GM18505 (cell line): ENCODE data around the gene EEFSEC.

Experiments used
- ATAC-seq: cut with Tn5 transposase; IDR thresholded peaks from one replicate; pipeline ENCODE4 v1.9.1; 2021; ENCODE audit not compliant: unreplicated experiment
- POLR2A ChIP-seq: IDR thresholded peaks from 4 replicates; pipeline ENCODE4 v1.6.1; 2011; ENCODE audit warnings: borderline replicate concordance; ENCODE audit not compliant: insufficient read depth, insufficient read length; ENCODE audit errors: extremely low read depth

Gene EEFSEC

DNA sequence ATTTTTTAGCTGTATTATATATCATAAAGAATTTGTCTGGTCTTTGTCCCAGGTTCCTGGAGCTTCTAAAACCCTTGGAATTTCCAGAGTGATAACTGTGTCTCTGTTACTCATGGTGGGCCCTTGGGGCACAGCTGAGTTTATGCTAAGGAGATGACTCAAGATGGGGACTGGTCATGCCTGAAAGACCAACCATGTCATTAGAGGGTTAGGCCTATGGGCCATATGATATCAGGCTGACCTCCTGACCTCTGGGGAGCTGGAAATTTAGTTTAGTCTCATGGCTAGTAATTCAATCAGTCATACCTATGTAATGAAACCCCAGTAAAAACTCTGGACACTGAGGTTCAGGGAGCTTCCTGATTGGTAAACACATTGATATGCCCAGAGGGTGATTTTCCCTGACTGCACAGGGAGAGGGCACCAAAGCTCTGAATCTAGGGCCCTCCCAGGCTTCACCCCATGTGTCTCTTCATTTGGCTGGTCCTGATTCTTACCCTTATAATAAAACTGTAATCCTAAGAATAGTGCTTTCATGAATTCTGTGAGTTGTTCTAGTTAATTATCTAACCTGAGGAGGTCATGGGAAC is 69.6 kb downstream of the EEFSEC start:
- ATAC-seq: no peak
- no peak for TF ChIP-seq POLR2A

DNA sequence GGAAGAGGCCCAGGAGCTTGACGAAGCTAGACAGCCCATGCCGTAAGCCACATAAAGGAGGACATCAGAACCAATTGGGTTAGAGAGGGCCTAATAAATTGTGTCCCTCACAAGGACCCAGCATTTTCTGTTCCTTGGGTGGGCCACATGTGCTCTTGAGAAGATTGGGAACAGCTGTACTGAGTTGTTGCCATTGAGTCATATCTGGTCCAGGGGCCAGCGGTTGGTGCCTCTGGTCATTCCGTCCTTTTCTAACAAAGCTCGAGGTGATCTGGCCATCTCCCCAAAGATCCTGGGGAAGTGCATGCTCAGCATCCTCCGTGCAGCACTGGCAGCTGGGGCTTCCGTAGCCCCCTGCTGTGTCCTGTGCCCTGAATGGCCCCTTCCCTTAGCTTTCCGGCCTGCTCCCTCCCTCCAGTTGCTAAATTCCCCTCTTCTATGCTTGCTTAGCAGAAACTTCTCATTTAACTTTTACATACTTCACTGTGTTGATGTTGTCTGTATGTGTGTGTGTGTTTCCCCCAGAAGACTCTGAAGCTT is 73.0 kb downstream of the EEFSEC start:
- TF ChIP-seq POLR2A: no peak
- ATAC-seq: no peak

DNA sequence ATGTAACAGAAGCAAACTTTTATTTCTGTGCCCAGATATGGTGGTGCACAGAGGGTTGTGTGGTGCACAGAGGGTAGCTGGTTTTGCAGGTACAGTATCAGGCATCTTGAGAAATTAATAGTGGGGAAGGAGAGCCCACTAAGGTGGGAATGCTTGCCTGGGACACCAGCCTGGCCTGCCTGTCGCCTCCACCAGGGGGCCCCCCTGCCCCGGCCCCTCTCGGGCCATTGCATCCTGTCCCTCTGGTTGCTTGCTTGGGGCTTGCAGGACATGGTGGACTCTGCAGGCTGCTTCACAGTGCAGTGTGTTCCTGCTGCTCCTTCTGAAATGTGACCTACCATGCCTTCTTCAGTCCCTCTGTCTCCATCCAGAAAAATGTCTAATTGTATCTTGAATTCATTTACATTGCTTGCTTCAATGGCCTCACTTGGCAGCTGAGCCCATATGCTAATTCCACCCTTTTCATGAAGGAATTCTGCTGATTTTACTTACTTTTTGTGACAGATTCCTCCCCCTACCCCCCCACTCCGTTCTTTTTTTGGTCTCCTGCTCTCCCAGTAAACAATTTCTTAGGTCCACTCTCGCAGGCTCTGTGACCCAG is 73.6 kb downstream of the EEFSEC start:
- ATAC-seq: no peak
- no peak for TF ChIP-seq POLR2A

DNA sequence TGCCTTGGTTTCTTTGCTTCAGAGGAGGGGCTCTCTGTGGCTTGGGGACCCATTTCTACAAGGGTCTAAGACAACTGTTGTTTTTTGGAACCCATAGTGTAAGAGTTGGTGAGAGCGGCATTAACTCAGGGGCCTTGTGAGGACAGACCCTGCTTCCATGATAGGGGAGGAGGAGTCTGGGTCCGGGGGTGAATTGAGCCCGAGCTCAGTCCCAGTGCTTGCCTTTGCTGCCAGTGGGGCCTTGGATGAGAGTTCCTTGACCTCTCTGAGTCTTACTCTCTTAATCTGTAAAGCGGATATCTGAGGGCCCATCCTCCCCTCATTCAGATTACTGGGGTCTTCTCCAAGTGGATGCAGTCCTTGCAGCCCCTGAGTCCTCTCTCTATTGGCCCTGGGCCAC is 74.2 kb downstream of the EEFSEC start:
- TF ChIP-seq POLR2A: no peak
- ATAC-seq: no peak

DNA sequence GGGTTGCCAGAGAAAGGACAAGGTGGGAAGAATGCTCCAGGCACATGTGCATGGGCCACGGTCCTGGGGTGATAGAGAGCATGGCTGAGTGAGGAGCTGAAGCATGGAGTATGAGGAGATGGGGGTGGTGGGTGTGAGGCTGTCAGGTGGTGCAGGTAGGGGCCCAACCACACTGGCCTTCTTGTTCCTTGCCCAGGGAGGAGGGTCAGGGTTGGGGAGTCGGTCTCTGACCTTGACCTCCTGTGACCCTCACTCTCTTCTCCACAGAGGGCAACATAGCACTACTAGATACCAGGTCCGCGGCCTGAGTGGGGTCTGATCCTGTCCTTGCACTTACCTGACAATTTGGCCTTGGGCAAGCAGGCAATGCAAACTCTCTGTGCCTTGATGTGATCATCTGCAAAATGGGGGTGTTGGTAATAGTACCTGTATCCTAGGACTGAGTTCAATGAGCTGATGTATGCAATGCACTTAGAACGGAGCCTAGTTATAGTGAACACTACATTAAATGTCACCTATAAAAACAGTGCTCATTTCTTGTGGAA is 75.2 kb downstream of the EEFSEC start:
- TF ChIP-seq POLR2A: no peak
- ATAC-seq: no peak

DNA sequence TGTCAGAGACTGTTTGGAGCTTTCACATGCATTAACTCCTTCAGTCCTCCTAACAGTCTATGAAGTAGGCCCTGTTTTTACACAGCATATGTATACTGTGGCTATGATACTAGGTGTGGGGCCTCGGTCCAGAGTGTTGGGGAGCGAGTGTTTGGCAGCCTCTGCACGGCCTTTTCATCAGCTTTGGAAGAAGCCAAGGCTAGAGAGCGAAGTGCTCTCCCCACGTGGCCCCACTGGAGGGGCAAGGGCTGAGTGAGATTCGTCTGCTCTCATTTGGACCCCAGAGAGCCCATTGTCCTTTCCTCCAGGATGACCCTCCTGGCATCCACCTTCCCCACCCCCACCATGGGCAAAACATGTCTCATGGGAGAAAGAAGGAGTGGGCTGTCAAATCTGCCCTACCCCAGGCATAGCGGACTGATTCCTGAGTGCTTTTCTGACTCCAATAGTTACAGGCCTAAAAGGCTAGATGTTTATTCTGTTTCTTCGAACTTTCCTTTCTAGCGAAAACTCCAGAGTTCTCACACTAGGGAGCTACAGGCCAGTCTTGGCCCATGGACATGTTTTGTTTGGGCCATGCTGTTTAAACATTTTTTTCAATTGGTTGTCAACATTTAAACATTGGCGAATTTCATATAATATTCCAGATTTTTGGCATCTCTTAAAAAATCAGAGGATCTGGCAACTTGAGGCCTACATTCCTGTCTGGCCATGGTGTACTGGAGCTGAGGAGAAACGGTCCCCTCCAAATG is 76.0 kb downstream of the EEFSEC start:
- no peak for ATAC-seq
- no peak for TF ChIP-seq POLR2A

DNA sequence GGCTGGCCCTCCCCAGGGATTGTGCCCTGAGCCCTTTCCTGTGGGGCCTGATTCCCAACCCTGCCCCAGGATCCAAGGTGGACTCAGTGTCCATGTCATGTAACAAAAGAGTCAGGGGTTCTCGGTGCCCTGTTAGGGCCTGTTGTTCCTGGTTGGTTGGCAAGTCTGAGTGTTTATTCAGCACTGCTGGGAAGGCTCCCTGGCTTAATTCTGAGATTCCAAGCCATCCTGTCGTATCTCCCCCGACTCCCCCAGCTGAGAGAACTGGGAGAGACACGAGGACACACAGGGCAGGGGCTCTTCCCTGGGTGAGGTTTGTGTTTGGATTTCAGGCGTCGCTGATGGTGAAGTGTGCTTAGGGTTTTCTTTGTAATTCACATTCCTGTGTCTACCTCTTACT is 78.3 kb downstream of the EEFSEC start:
- no peak for ATAC-seq
- TF ChIP-seq POLR2A: no peak

DNA sequence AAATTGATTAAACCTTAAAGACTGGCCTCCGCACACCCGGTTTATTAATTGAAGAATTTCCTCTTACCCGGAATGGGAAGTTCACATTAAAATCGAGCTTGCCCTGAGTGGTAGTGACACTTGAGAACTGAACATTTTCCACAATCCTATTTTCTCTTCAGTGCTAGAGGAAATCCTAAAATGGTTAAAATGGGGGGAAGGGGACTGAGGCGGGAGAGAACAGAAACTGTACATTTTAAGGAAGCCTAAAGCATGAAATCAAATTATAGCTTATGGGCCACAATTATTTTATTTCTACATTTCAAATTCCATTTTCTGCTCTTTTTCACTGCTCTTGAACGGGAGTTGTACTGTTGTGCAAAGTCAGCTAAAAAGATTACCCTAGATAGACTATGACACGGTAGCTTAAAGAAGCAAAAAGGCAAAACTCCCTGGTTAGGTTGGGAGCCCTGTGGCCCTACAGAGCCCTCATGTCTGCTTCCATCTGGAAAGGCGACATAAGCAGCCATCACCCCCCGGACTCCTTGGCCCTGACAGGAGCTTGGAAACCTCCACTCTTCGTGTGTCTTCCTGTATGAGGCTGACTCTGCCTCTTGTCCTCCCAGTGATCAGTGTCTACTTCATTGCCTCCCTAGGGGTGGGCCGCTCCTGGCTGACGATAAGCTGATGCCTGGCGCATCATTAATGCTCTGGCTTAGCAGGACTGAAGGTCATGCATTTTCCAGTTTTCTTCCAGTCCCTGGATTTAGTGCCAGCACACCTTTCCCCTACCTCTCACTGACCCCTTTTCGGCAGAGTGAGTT is 79.3 kb downstream of the EEFSEC start:
- no peak for ATAC-seq
- TF ChIP-seq POLR2A: no peak

DNA sequence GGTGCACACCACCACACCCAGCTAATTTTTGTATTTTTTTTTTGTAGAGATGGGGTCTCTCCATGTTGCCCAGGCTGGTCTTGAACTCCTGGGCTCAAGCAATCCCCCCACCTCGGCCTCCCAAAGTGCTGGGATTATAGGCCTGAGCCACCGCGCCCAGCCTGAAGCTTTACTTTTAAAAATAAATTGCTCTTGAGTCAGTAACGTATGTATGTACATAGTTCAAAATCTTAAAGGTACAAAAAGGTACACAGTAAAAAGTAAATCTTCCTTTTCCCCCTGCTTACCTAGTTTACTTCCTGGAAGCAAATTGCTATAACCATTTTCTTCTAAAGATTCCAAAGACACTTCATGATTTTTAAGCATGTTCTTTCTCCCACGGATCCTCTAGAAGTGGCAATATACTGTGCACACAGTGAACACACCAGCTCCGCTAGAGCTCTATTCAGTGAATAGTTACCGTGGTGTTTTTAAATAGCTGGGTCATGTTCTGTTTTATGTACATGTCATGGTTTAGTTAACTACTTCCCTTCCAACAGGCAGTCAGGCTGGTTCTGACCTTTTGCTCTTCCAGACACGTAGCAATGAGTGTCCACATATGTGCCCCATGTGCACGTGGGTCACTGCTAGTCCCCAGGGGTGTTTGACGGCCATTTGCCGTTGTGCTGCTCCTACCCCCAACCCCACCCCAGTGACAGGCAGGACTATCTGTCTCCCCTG is 82.1 kb downstream of the EEFSEC start:
- ATAC-seq: no peak
- TF ChIP-seq POLR2A: no peak

DNA sequence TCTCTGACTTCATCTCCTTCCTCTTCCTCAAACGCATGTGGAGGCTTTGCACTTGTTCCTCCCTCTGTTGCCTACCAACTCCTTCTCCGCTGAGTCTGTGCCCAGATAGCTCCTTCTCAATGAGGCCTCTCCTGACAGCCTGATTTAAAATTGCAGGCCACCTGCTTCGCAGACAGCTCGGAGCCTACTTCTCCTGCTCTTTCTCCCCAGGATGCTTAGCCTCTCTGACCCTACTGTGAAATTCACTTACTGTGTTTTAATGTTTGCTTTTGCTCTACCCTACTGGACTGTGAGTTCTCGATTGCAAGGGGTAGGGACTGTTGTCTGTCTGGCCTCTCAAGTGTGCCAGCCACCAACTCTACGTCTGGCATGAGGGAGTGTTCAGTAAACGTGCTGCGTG is 83.4 kb downstream of the EEFSEC start:
- TF ChIP-seq POLR2A: no peak
- ATAC-seq: no peak

DNA sequence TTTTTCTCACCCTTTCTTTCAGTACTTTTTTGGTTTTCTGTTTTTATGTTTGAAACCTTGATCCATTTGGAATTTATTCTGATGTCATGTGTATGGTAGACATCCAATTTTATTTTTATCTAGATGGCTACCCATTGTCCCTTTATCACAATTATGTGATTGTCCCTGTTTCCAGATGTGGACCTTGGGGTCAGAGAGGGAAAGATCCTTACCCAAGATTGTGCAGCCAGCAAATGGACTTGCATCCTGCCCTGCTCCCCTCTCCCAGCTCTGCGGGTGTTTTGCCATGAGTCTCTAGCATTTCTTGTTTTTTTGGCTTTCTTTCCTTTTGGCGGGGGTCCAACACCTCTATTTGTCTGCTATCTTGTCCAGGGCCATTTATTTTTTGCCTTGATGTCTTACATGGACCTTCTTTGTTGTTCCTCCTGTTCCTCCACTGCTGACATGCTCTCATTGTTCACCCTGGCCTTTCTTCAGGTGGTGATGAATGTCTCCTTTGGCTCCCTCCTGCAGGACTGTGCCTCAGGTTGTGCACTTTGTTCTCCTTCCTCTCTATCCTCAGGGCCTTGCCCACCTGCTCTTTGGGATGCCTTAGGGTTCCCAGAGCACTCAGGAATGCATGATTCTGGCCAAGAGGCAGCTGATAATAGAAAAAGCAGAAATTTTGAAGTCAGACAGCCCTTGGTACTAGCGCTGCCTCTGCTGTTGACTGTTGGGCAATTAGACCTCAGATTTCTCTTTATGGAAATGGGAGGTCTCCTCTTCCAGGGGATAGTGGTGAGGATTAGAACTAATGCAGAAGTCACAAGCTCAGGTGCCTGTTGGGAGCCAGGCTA is 84.3 kb downstream of the EEFSEC start:
- ATAC-seq: no peak
- TF ChIP-seq POLR2A: no peak

DNA sequence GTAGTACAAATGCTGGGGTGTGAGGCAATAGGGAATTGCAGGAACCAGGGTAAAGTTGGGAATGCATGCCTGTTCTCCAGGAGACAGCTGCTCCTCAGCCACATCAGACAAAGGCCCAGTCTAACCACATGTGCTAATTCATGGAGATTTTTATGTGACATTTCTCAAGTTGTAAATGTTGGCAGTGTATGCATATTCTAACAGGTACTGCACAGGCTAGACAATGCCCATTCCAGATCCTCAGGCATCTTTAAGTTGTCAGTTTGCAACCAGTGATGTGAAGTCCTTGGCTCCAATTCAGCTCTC is 84.9 kb downstream of the EEFSEC start:
- no peak for ATAC-seq
- TF ChIP-seq POLR2A: no peak
